GM12878 (cell line): ENCODE data around the gene PARP8.

ENCODE experiments used
- EGR1 ChIP-seq, 2 experiments: IDR thresholded peaks; 1 replicate in 1 of 2; 2 replicates in 1 of 2; pipeline ENCODE4 v1.6.1; 2011 to 2012; ENCODE audit warnings: low read depth in 2 of 2, low read length in 2 of 2, borderline replicate concordance in 1 of 2, mild to moderate bottlenecking in 1 of 2, moderate library complexity in 1 of 2
- EZH2 ChIP-seq: IDR thresholded peaks from 2 replicates; pipeline ENCODE4 v1.6.1; 2012; ENCODE audit warnings: low read depth, mild to moderate bottlenecking, control low read depth, inconsistent platforms, low read length, borderline replicate concordance; ENCODE audit not compliant: control insufficient read depth
- JUND ChIP-seq: IDR thresholded peaks from 2 replicates; pipeline ENCODE4 v1.6.1; 2012; ENCODE audit warnings: low read depth, mild to moderate bottlenecking, low read length, improper control_type of control experiment, moderate library complexity
- POLR2AphosphoS5 ChIP-seq: IDR thresholded peaks from 2 replicates; pipeline ENCODE4 v1.6.1; 2011; ENCODE audit warnings: mild to moderate bottlenecking, low read length, inconsistent platforms
- SP1 ChIP-seq: IDR thresholded peaks from one replicate; pipeline ENCODE4 v1.6.1; 2011; ENCODE audit warnings: low read depth, low read length
- TF ChIP-seq, protein P1 (sequence below), 3 experiments: IDR thresholded peaks in 2 of 3; conservative IDR thresholded peaks in 1 of 3; 2 replicates each; pipeline ENCODE4 v1.5.1; 2011; ENCODE audit warnings: low read depth in 3 of 3, low read length in 3 of 3, mild to moderate bottlenecking in 3 of 3, control low read depth in 2 of 3, moderate library complexity in 2 of 3, inconsistent platforms in 1 of 3, mixed read lengths in 1 of 3; ENCODE audit not compliant: control insufficient read depth in 2 of 3, insufficient read depth in 1 of 3; ENCODE audit errors: extremely low read depth in 1 of 3

DNA sequence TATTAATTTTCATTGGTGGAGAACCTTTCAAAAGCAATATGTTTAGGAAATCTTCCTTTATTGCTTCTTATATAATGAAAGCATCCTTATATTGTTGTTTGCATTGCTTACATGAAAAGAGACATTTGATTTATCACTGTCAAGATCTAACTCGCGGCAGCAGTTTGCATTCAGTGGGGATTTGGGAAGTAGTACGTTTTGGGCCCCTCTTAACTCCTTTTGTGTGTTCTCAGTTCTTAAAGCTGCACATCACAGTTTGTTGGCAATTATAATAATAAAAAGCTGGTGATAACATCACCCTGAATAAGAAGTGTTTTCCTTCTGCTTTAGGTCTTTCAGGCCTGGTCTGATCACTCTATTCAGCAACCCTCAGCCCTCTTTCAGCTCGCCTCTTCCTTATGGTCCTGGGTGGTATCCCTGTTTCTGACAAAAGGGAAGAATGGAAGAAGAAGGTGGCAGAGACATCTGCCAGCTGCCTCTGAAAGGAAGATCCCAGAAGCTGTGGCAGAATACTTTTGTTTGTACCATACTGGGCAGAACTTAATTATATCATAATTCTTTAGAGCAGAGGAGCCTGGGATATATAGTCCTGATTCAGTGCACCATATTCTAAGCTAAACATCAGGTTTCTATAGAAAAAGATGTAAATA is 53.7 kb downstream of the PARP8 start:
- TF ChIP-seq JUND = no peak
- TF ChIP-seq EZH2 = no peak
- TF ChIP-seq, protein P1, sequence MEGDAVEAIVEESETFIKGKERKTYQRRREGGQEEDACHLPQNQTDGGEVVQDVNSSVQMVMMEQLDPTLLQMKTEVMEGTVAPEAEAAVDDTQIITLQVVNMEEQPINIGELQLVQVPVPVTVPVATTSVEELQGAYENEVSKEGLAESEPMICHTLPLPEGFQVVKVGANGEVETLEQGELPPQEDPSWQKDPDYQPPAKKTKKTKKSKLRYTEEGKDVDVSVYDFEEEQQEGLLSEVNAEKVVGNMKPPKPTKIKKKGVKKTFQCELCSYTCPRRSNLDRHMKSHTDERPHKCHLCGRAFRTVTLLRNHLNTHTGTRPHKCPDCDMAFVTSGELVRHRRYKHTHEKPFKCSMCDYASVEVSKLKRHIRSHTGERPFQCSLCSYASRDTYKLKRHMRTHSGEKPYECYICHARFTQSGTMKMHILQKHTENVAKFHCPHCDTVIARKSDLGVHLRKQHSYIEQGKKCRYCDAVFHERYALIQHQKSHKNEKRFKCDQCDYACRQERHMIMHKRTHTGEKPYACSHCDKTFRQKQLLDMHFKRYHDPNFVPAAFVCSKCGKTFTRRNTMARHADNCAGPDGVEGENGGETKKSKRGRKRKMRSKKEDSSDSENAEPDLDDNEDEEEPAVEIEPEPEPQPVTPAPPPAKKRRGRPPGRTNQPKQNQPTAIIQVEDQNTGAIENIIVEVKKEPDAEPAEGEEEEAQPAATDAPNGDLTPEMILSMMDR (IDR thresholded peaks at IDR 0.05 in 2 of 3, conservative IDR thresholded peaks at IDR 0.05 in 1 of 3; ENCODE audit: control insufficient read depth in 2 of 3, extremely low read depth in 1 of 3, insufficient read depth in 1 of 3, low read depth in 3 of 3, low read length in 3 of 3) = no peak
- no peak for TF ChIP-seq SP1
- no peak for TF ChIP-seq POLR2AphosphoS5
- TF ChIP-seq EGR1 (IDR thresholded peaks at IDR 0.05; ENCODE audit: borderline replicate concordance in 1 of 2, low read depth in 2 of 2, low read length in 2 of 2) = no peak
